ENCODE measurements around the gene UBE2K. TPM values are rescaled to one million over a fixed set of nuclear protein-coding genes. Genes with fewer than 3 reads are reported as not detected.

UBE2K gene
- total RNA-seq, 4 donors from 2014 or later, result 27.1 to 48.5 (median 32.3) TPM

DNA sequence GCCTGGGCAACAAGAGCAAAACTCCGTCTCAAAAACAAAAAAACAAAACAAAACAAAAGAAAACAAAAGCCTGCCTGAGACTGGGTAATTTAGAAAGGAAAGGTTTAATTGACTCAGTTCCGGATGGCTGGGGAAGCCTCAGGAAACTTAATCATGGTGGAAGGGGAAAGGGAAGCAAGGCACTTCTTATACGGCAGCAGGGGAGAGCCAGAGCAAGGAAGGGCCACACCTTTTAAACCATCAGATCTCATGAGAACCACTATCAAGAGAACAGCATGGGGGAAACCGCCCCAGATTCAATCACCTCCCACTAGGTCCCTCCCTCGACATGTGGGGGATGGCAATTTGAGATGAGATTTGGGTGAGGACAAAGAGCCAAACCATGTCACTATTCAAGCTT lies 122.2 kb downstream of the UBE2K start:
- H3K36me3 ChIP-seq, result peaks cover 0 to 3% of the 10 kb centered on the region in 2 donors
- no peaks in the 10 kb centered on the region for H3K9me3 ChIP-seq
- whole genome bisulfite sequencing, 2 donors, result 40 to 41% methylated on average over 5 of the region's 5 CpGs
- no peaks in the 10 kb centered on the region for H3K4me1 ChIP-seq
- intact Hi-C loops (cut with DNase I), result no loop called here
- H3K27me3 ChIP-seq, result no peaks in the 10 kb centered on the region
- no peak for TF ChIP-seq CTCF (IDR thresholded peaks at IDR 0.05)
- TF ChIP-seq POLR2A (IDR thresholded peaks at IDR 0.05), result no peak
- no peak overlapping the region for H3K4me3 ChIP-seq (replicated peaks in 1 of 3)
- no peak for DNase-seq
- no peak overlapping the region for H3K27ac ChIP-seq

DNA sequence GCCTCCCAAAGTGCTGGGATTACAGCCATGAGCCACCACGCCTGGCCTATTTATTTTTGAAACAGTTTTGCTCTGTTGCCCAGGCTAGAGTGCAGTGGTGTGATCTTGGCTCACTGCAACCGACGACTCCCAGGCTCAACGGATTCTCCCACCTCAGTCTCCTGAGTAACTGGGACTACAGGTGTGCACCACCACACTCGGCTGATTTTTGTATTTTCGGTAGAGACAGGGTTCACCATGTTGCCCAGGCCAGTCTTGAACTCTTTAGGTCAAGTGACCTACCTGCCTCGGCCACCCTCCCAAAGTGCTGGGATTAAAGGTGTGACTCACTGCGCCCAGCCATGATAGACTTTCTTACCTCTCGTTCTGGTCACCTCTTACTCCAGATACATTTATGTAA lies 124.0 kb downstream of the UBE2K start:
- TF ChIP-seq POLR2A (IDR thresholded peaks at IDR 0.05), result no peak
- TF ChIP-seq CTCF (IDR thresholded peaks at IDR 0.05), result no peak
- DNase-seq, result no peak

DNA sequence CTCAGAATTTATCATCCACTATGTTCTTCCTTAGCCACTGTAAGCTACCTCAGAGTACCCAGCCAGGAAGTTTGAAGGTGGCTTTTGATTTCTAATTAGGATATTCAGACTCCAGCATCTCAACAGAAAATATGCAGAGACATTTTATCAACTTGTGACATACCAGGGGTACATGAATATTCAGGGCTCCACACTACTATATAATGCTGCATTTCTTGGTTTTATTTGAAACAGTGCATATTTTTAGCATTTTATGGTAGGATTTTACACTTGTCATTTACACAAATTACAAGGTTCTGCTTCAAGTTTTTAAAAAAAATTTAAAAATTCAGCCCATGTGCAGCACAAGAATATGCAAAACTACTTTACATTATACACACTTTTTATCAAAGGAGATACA lies 124.7 kb downstream of the UBE2K start:
- no peaks in the 10 kb centered on the region for H3K9me3 ChIP-seq
- no peak for TF ChIP-seq POLR2A (IDR thresholded peaks at IDR 0.05)
- TF ChIP-seq CTCF (IDR thresholded peaks at IDR 0.05), result no peak

More for the DNA sequence above, 124.0 kb downstream of the UBE2K start:
- intact Hi-C loops (cut with DNase I), result no loop called here
- H3K27me3 ChIP-seq, result no peaks in the 10 kb centered on the region
- H3K9me3 ChIP-seq, result no peaks in the 10 kb centered on the region
- H3K36me3 ChIP-seq, result peaks cover 0 to 5% of the 10 kb centered on the region in 2 donors
- WGBS, 2 donors, result 96 to 97% methylated on average over 9 of the region's 9 CpGs
- no peak overlapping the region for H3K27ac ChIP-seq
- no peak overlapping the region for H3K4me3 ChIP-seq (replicated peaks in 1 of 3)
- no peaks in the 10 kb centered on the region for H3K4me1 ChIP-seq

DNA sequence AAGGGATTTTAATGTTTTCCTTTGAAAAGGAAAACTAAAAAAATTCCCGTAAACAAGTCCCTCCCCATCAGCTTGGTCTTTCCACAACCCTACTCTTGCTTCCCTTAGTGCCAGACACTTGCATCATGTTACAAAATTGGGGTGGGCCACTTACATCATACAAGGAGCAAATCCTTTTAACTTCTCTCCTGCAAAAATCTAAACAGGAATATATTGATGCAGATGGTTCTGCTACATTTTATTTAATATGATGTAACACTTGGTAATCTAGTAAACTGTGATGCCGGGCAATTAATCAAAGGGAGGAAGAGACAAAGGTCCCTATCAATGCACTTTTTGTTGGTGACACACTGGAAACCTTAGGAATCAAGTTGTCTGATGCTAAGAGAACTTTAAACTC lies 125.3 kb downstream of the UBE2K start:
- H3K4me1 ChIP-seq, result no peaks in the 10 kb centered on the region
- H3K4me3 ChIP-seq (replicated peaks in 1 of 3), result no peak overlapping the region
- TF ChIP-seq CTCF (IDR thresholded peaks at IDR 0.05) (no peak), POLR2A (IDR thresholded peaks at IDR 0.05) (no peak)
- no peak for DNase-seq
- peaks cover 0 to 5% of the 10 kb centered on the region in 2 donors for H3K36me3 ChIP-seq
- WGBS, 2 donors, result 83 to 89% methylated on average over 2 of the region's 2 CpGs
- intact Hi-C loops (cut with DNase I), result no loop called here
- H3K27me3 ChIP-seq, result no peaks in the 10 kb centered on the region
- H3K9me3 ChIP-seq, result no peaks in the 10 kb centered on the region
- no peak overlapping the region for H3K27ac ChIP-seq

More for the DNA sequence above, 124.7 kb downstream of the UBE2K start:
- no peaks in the 10 kb centered on the region for H3K27me3 ChIP-seq
- intact Hi-C loops (cut with DNase I), result no loop called here
- peaks cover 0 to 5% of the 10 kb centered on the region in 2 donors for H3K36me3 ChIP-seq
- H3K4me3 ChIP-seq (replicated peaks in 1 of 3), result no peak overlapping the region
- no peak for DNase-seq
- H3K27ac ChIP-seq, result no peak overlapping the region
- no peaks in the 10 kb centered on the region for H3K4me1 ChIP-seq

DNA sequence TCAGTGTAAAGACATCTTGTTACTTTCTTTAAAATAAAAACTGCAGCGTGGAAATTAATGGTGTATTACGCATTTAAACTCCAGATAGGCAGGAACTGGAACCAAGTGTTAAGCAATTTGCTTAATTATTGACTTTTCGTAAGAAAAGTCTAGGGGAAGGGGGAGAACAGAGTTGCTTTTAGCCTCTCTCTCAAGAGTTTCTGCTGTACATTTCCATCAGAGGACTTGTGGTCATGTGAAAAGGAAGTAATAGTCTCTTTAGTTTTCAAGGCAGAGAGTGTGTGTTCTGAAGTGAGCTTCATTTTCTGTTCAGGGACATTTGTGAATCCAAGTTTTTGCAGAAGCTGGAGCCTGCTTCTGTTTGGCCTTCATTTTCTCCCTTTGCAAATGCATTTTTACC lies 127.2 kb downstream of the UBE2K start:
- no peaks in the 10 kb centered on the region for H3K9me3 ChIP-seq
- H3K36me3 ChIP-seq, result peaks cover 0 to 5% of the 10 kb centered on the region in 2 donors
- H3K4me3 ChIP-seq (replicated peaks in 1 of 3), result no peak overlapping the region

More for the DNA sequence above, 127.2 kb downstream of the UBE2K start:
- no peaks in the 10 kb centered on the region for H3K27me3 ChIP-seq
- no peak for DNase-seq
- H3K27ac ChIP-seq, result no peak overlapping the region
- intact Hi-C loops (cut with DNase I), result no loop called here
- no peaks in the 10 kb centered on the region for H3K4me1 ChIP-seq
- 92% methylated on average over 3 of the region's 3 CpGs for WGBS, 2 donors
- no peak for TF ChIP-seq POLR2A (IDR thresholded peaks at IDR 0.05)
- no peak for TF ChIP-seq CTCF (IDR thresholded peaks at IDR 0.05)
